B cell (primary cell): Measurements from ENCODE around the gene ST6GALNAC3. TPM values are rescaled to one million over a fixed set of nuclear protein-coding genes. Genes with fewer than 3 reads are reported as not detected.

Source experiments
- ATAC-seq: fragments of 200-7000 bp; cut with Tn5 transposase; one replicate; pipeline ENCODE4 v1.10.0; 2021; ENCODE audit warnings: low read depth, mild to moderate bottlenecking, moderate number of reproducible peaks, moderate library complexity
- CTCF ChIA-PET: fragments of 350-600 bp; sonication (Branson Sonifier 250); formaldehyde crosslinking; loops from one replicate; lab custom pipeline; 2021; ENCODE audit warnings: antibody characterized with exemption, inconsistent platforms; lab: Charles Lee
- POLR2A ChIA-PET: fragments of 350-600 bp; sonication (Branson Sonifier 250); formaldehyde crosslinking; loops from one replicate; lab custom pipeline; 2021; ENCODE audit warnings: antibody characterized with exemption; lab: Charles Lee
- DNase-seq: peaks from one replicate; pipeline ENCODE4 v3.0.0; 2013
- H2AFZ ChIP-seq: 2 replicates; pipeline ENCODE4 v1.6.1; 2012; ENCODE audit warnings: mild to moderate bottlenecking, low read depth, low read length; ENCODE audit not compliant: insufficient read depth, poor library complexity, severe bottlenecking
- H3K27ac ChIP-seq, 2 donors: 1 replicate in 1 of 2; 2 replicates in 1 of 2; pipeline ENCODE4 v1.5.1; 2012 to 2013; ENCODE audit warnings: low read length in 2 of 2, mild to moderate bottlenecking in 2 of 2, moderate library complexity in 1 of 2
- H3K27me3 ChIP-seq, 4 experiments: fragments of 200-600 bp in 1 of 4; sonication (generic) in 1 of 4; replicated peaks in 1 of 4; 1 replicate in 2 of 4; 2 replicates in 2 of 4; pipeline versions ENCODE4 v1.6.1 to v1.7.0; 2013 to 2016; ENCODE audit warnings: low read length in 3 of 4, mild to moderate bottlenecking in 2 of 4, mixed read lengths in 1 of 4, moderate library complexity in 1 of 4; ENCODE audit not compliant: insufficient read depth in 4 of 4, control insufficient read depth in 3 of 4; ENCODE audit errors: control extremely low read depth in 1 of 4
- H3K36me3 ChIP-seq, 2 experiments: replicated peaks in 1 of 2; 1 replicate in 1 of 2; 2 replicates in 1 of 2; pipeline versions ENCODE4 v1.6.1 to v1.7.1; 2013; ENCODE audit warnings: low read length in 1 of 2; ENCODE audit not compliant: insufficient read depth in 2 of 2, control insufficient read depth in 1 of 2; ENCODE audit errors: control extremely low read depth in 1 of 2, extremely low read depth in 1 of 2
- H3K4me1 ChIP-seq, 2 donors: fragments of 200-600 bp in 1 of 2; sonication (generic) in 1 of 2; 1 replicate in 1 of 2; 2 replicates in 1 of 2; pipeline versions ENCODE4 v1.5.1 to v1.6.1; 2013 to 2017; ENCODE audit warnings: low read length in 2 of 2; ENCODE audit not compliant: control insufficient read depth in 2 of 2, insufficient read depth in 2 of 2
- H3K4me2 ChIP-seq: replicated peaks from 2 replicates; pipeline ENCODE3; 2012; ENCODE audit warnings: mild to moderate bottlenecking, low read depth, low read length; ENCODE audit not compliant: poor library complexity, severe bottlenecking
- H3K4me3 ChIP-seq, 5 experiments: fragments of 200-600 bp in 1 of 5; sonication (generic) in 1 of 5; 1 replicate in 3 of 5; 2 replicates in 2 of 5; pipeline versions ENCODE4 v1.5.1 to v1.7.0; 2011 to 2016; ENCODE audit warnings: low read length in 4 of 5, mild to moderate bottlenecking in 4 of 5, low read depth in 2 of 5, control low read depth in 1 of 5, moderate library complexity in 1 of 5; ENCODE audit not compliant: insufficient read depth in 1 of 5; ENCODE audit errors: control extremely low read depth in 1 of 5, extremely low read depth in 1 of 5
- H3K79me2 ChIP-seq: fragments of 200-600 bp; sonication (generic); one replicate; pipeline ENCODE4 v1.6.0; 2016; ENCODE audit warnings: low read length; ENCODE audit not compliant: control insufficient read depth, insufficient read depth
- H3K9ac ChIP-seq: fragments of 200-600 bp; sonication (generic); 2 replicates; pipeline ENCODE4 v1.6.1; 2017; ENCODE audit warnings: mild to moderate bottlenecking, low read length, moderate library complexity
- H3K9me3 ChIP-seq, 3 donors: one replicate each; pipeline versions ENCODE4 v1.6.1 to v1.7.1; 2013; ENCODE audit warnings: low read length in 2 of 3; ENCODE audit not compliant: control insufficient read depth in 2 of 3, insufficient read depth in 1 of 3; ENCODE audit errors: control extremely low read depth in 1 of 3
- H4K20me1 ChIP-seq: 2 replicates; pipeline ENCODE4 v1.6.0; 2012; ENCODE audit warnings: mild to moderate bottlenecking, low read length; ENCODE audit not compliant: insufficient read depth, control insufficient read depth, poor library complexity, severe bottlenecking
- H3K27ac Mint-ChIP-seq: one replicate; pipeline ENCODE4 v1.8.0; 2021; ENCODE audit warnings: mixed read lengths
- H3K27me3 Mint-ChIP-seq: one replicate; pipeline ENCODE4 v1.8.0; 2021; ENCODE audit warnings: mixed read lengths
- H3K4me1 Mint-ChIP-seq: one replicate; pipeline ENCODE4 v1.8.0; 2021; ENCODE audit warnings: mixed read lengths
- H3K4me3 Mint-ChIP-seq: one replicate; pipeline ENCODE4 v1.8.0; 2021; ENCODE audit warnings: mixed read lengths
- H3K9me3 Mint-ChIP-seq: one replicate; pipeline ENCODE4 v1.8.0; 2022; ENCODE audit warnings: mixed read lengths; ENCODE audit not compliant: insufficient read depth
- CTCF ChIP-seq: fragments of 200-600 bp; IDR thresholded peaks from one replicate; pipeline ENCODE4 v1.8.0; 2022; ENCODE audit warnings: antibody characterized with exemption, mild to moderate bottlenecking
- EZH2 ChIP-seq: IDR thresholded peaks from 2 replicates; pipeline ENCODE4 v1.6.1; 2012; ENCODE audit warnings: borderline replicate concordance, low read depth, mild to moderate bottlenecking, moderate library complexity, low read length; ENCODE audit not compliant: insufficient read depth, poor library complexity, severe bottlenecking
- WGBS: methylation state at CpG from one replicate; pipeline ENCODE4 v1.1.5; 2013; ENCODE audit warnings: missing lambda C conversion rate; ENCODE audit not compliant: insufficient coverage; 5-methylcytosine and 5-hydroxymethylcytosine counted together
- intact Hi-C: fragments of 100-400 bp; cut with micrococcal nuclease; formaldehyde crosslinking; loops from one replicate; pipeline ENCODE4 v1.10.0; 2022
- polyA plus RNA-seq: library from polyadenylated mRNA; depleted of rRNA; stranded (reverse); fragments of >200 nt; gene quantifications from 2 replicates; pipeline ENCODE4 v1.2.3, GENCODE V29; 2012
- total RNA-seq, 2 donors: library from RNA; stranded (reverse); fragments of 120-200 nt in 1 of 2; gene quantifications; 1 replicate in 1 of 2; 2 replicates in 1 of 2; pipeline versions ENCODE4 v1.2.3 to v1.2.4, GENCODE V29; 2013 to 2022

ST6GALNAC3 gene
- total and polyA plus RNA-seq, 2 donors (not counting 1 experiment from before 2014, with no cell fraction given), result 3.0 to 17.3 TPM

GRCh38 chr1:76583235-76583868, 508.8 kb downstream of the ST6GALNAC3 start:
- no peaks in the 10 kb centered on the region for H3K27me3 ChIP-seq
- 67% methylated on average over 1 of the region's 3 CpGs for WGBS
- H3K4me3 Mint-ChIP-seq, result no peak overlapping the region
- no peaks in the 10 kb centered on the region for H3K36me3 ChIP-seq
- no peak overlapping the region for H3K27ac Mint-ChIP-seq
- ChIA-PET CTCF (no interaction called here), POLR2A (no interaction called here)
- H2AFZ ChIP-seq, result no peak overlapping the region
- DNase-seq, result no peak
- intact Hi-C loops, result no loop called here
- H3K4me1 Mint-ChIP-seq, result no peaks in the 10 kb centered on the region
- H3K9me3 Mint-ChIP-seq, result no peaks in the 10 kb centered on the region
- H3K9me3 ChIP-seq, result no peaks in the 10 kb centered on the region
- H3K4me2 ChIP-seq, result no peak overlapping the region
- H3K27ac ChIP-seq, result no peak overlapping the region
- H3K79me2 ChIP-seq, result no peaks in the 10 kb centered on the region
- TF ChIP-seq CTCF, result no peak
- no peak for TF ChIP-seq EZH2
- no peak overlapping the region for H3K9ac ChIP-seq
- no peak overlapping the region for H3K4me3 ChIP-seq
- H3K4me1 ChIP-seq, result no peaks in the 10 kb centered on the region
- H4K20me1 ChIP-seq, result no peaks in the 10 kb centered on the region
- no peaks in the 10 kb centered on the region for H3K27me3 Mint-ChIP-seq
- no peak for ATAC-seq

DNA sequence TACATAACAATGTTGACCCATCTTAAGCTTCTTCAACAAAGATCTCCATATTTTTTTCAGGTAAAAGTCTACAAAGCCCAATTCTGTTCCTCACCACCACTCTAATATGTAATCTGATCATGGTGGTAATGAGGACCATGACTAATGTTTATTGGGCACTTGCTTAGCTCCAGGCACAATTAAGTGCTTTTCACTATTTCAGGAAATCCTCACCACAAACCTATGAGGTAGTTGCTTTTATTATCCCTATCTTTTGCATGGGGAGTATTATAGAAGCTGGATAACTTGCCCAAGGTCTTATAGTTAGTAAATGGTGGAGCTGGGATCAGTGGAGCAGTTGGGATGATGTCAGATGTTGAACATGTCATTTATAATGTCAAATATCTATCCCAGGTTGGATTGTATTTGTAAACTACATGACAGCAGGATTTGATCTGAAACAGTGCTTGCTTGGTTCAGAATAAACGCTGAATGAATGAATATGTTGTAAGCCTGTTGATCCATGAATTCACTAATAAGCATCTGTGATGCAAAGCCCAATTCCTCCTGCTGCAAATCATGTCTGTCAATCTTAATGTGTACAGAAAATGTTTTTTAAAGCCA, 509.4 kb downstream of the ST6GALNAC3 start:
- H3K9me3 Mint-ChIP-seq, result no peaks in the 10 kb centered on the region
- no CpG with 5 or more reads among the region's 1 CpG for WGBS

More for the DNA sequence above, 509.4 kb downstream of the ST6GALNAC3 start:
- Histone ChIP-seq H3K9ac (no peak overlapping the region), H3K4me1 (no peaks in the 10 kb centered on the region), H3K27me3 (no peaks in the 10 kb centered on the region), H4K20me1 (no peaks in the 10 kb centered on the region), H3K79me2 (no peaks in the 10 kb centered on the region), H3K9me3 (no peaks in the 10 kb centered on the region), H3K4me3 (no peak overlapping the region), H2AFZ (no peak overlapping the region), H3K4me2 (no peak overlapping the region), H3K27ac (no peak overlapping the region), H3K36me3 (no peaks in the 10 kb centered on the region)
- intact Hi-C loops, result no loop called here
- CTCF ChIA-PET, result no interaction called here
- no peak overlapping the region for H3K27ac Mint-ChIP-seq
- H3K4me3 Mint-ChIP-seq, result no peak overlapping the region
- H3K27me3 Mint-ChIP-seq, result no peaks in the 10 kb centered on the region
- no peak for ATAC-seq
- TF ChIP-seq CTCF, result no peak
- no peak for TF ChIP-seq EZH2
- no peaks in the 10 kb centered on the region for H3K4me1 Mint-ChIP-seq
- no peak for DNase-seq
- POLR2A ChIA-PET, result no interaction called here
